H1 (cell line): ENCODE results near the gene RNF175. TPM values are rescaled to one million over a fixed set of nuclear protein-coding genes. Genes with fewer than 3 reads are reported as not detected.
A peak's percentile ranks its signal among the peaks of the same experiment; 100 is the strongest.

Source experiments
- ASH2L ChIP-seq: fragments of 200-600, 300-600 bp; sonication (generic); IDR thresholded peaks from one replicate; pipeline ENCODE4 v1.7.1; 2017; ENCODE audit warnings: low read length
- BACH1 ChIP-seq: IDR thresholded peaks from 2 replicates; pipeline ENCODE4 v1.6.1; 2012; ENCODE audit warnings: low read length, improper control_type of control experiment
- CREB1 ChIP-seq: IDR thresholded peaks from 2 replicates; pipeline ENCODE4 v1.6.1; 2012; ENCODE audit warnings: inconsistent platforms
- CTCF ChIP-seq, 3 experiments: IDR thresholded peaks; 1 replicate in 2 of 3; 2 replicates in 1 of 3; pipeline versions ENCODE4 v1.5.1 to v1.6.1; 2011; ENCODE audit warnings: low read length in 3 of 3, mild to moderate bottlenecking in 3 of 3, inconsistent platforms in 2 of 3, low read depth in 1 of 3, moderate library complexity in 1 of 3; ENCODE audit not compliant: insufficient read depth in 1 of 3; ENCODE audit errors: control extremely low read depth in 1 of 3
- EGR1 ChIP-seq: IDR thresholded peaks from 2 replicates; pipeline ENCODE4 v1.6.1; 2011; ENCODE audit warnings: low read depth, low read length, borderline replicate concordance
- JUN ChIP-seq: IDR thresholded peaks from 2 replicates; pipeline ENCODE4 v1.6.1; 2011; ENCODE audit warnings: low read depth, mild to moderate bottlenecking, improper control_type of control experiment, low read length
- JUND ChIP-seq: IDR thresholded peaks from 2 replicates; pipeline ENCODE4 v1.6.1; 2011; ENCODE audit warnings: mild to moderate bottlenecking, improper control_type of control experiment, low read length
- KDM4A ChIP-seq: IDR thresholded peaks from one replicate; pipeline ENCODE4 v1.7.1; 2012; ENCODE audit warnings: low read depth, mild to moderate bottlenecking, moderate library complexity, low read length, inconsistent platforms; ENCODE audit not compliant: severe bottlenecking
- MAX ChIP-seq: IDR thresholded peaks from 2 replicates; pipeline ENCODE4 v1.6.1; 2012; ENCODE audit warnings: inconsistent platforms
- POU5F1 ChIP-seq: IDR thresholded peaks from 2 replicates; pipeline ENCODE4 v1.6.1; 2011; ENCODE audit warnings: low read depth, mild to moderate bottlenecking, low read length, moderate library complexity
- RAD21 ChIP-seq, 2 experiments: IDR thresholded peaks in 1 of 2; conservative IDR thresholded peaks in 1 of 2; 2 replicates each; pipeline ENCODE4 v1.6.1; 2011; ENCODE audit warnings: low read depth in 2 of 2, low read length in 2 of 2, improper control_type of control experiment in 1 of 2, inconsistent platforms in 1 of 2, mild to moderate bottlenecking in 1 of 2, moderate library complexity in 1 of 2
- RFX5 ChIP-seq: IDR thresholded peaks from 2 replicates; pipeline ENCODE4 v1.6.1; 2011; ENCODE audit warnings: low read depth, low read length, improper control_type of control experiment, borderline replicate concordance
- SRF ChIP-seq: IDR thresholded peaks from 2 replicates; pipeline ENCODE4 v1.6.1; 2011; ENCODE audit warnings: mild to moderate bottlenecking, low read depth, low read length, moderate library complexity
- polyA plus RNA-seq, 7 experiments: library from polyadenylated mRNA; depleted of rRNA in 3 of 7; stranded (reverse) in 5 of 7; unstranded in 2 of 7; fragments of >200 nt in 5 of 7; fragments of 200-250 nt in 2 of 7; gene quantifications; 1 replicate in 5 of 7; 2 replicates in 1 of 7; 4 replicates in 1 of 7; pipeline versions ENCODE4 v1.2.1 to v1.2.3, GENCODE V29; 2011 to 2013; ENCODE audit warnings: missing spikeins in 2 of 7, mixed read lengths in 2 of 7
- total RNA-seq: library from RNA; stranded (reverse); fragmentation: NEBNext Ultra II Directional; extraction: Animal tissue kit (Norgen Biotek cat#: 25700); gene quantifications from 2 replicates; pipeline ENCODE4 v1.2.1, GENCODE V29; 2021
- TF ChIP-seq, protein P1 (sequence below): IDR thresholded peaks from 2 replicates; pipeline ENCODE4 v1.6.1; 2012; ENCODE audit warnings: inconsistent platforms
- TF ChIP-seq, protein P2 (sequence below): IDR thresholded peaks from 2 replicates; pipeline ENCODE4 v1.6.1; 2012; ENCODE audit warnings: low read length, inconsistent platforms

The RNF175 gene
- total and polyA plus RNA-seq, 2 of the 8 experiments (the other 6 are each of a cell fraction or from before 2014, with no cell fraction given): 7.9 to 9.8 TPM

DNA sequence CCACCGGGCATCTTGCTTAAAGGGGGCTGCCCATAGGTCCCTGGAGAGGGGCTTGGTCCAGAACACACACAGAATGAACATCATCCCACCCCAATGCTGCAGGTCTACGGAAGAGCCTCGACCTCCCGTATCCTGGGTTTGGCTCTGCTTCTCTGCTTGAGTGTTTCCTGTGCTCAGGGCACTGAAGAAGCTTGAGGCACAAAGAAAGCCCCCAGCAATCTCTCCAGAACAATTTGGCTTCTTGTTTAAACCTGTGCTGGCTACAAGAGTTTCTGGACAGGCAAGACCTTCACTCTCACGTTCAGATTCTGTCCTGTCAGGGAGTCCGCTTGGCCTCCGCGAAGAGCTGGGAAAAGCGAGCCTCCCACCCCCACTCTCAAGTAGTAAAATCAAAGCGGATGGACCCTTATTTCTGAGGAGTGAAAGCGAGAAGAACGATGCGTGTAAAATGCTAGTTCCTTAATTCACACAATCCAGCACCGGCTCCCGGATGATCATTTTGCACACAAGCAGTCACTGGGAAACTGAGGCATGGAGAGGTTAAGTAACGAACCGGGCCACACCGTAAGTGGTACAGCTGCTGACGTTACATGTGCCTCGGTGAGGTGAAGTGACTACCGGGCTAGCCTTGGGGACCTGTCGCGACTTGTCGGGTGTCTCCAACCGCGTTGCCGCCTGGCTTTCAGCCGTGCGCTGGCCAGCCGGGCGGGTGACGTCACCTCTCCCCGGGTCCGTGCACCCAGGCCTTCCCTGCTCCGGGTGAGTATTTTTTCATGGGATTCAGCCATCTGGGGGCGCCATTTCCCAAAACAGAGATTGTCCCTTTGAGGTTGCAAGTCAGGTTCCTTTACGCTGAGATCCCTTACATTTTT lies 32.2 kb upstream of the RNF175 start (continued):
- TF ChIP-seq, protein P1, sequence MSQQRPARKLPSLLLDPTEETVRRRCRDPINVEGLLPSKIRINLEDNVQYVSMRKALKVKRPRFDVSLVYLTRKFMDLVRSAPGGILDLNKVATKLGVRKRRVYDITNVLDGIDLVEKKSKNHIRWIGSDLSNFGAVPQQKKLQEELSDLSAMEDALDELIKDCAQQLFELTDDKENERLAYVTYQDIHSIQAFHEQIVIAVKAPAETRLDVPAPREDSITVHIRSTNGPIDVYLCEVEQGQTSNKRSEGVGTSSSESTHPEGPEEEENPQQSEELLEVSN: peak; percentile 46; the same call in 1 of the 2 replicates
- peak; percentile 87 for TF ChIP-seq CREB1
- TF ChIP-seq POU5F1: no peak
- peak; percentile 71; the same call in 1 of the 2 replicates for TF ChIP-seq JUN
- TF ChIP-seq RFX5: no peak
- 0 out of 2 replicates have a peak, but pooled peaks have one; percentile 55 for TF ChIP-seq EGR1
- TF ChIP-seq BACH1: peak; percentile 86
- TF ChIP-seq CTCF (IDR thresholded peaks at IDR 0.05; ENCODE audit: control extremely low read depth in 1 of 3, insufficient read depth in 1 of 3, low read depth in 1 of 3, low read length in 3 of 3): peak in 2 of 3 experiments; percentile 76 to 78; a peak in 3 of 4 replicates
- peak; percentile 98 for TF ChIP-seq JUND
- peak; percentile 59; the same call in 1 of the 2 replicates for TF ChIP-seq MAX
- TF ChIP-seq, protein P2, sequence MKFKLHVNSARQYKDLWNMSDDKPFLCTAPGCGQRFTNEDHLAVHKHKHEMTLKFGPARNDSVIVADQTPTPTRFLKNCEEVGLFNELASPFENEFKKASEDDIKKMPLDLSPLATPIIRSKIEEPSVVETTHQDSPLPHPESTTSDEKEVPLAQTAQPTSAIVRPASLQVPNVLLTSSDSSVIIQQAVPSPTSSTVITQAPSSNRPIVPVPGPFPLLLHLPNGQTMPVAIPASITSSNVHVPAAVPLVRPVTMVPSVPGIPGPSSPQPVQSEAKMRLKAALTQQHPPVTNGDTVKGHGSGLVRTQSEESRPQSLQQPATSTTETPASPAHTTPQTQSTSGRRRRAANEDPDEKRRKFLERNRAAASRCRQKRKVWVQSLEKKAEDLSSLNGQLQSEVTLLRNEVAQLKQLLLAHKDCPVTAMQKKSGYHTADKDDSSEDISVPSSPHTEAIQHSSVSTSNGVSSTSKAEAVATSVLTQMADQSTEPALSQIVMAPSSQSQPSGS: peak; percentile 98
- peak; percentile 73 to 81 for TF ChIP-seq RAD21 (IDR thresholded peaks at IDR 0.05 in 1 of 2, conservative IDR thresholded peaks at IDR 0.05 in 1 of 2; ENCODE audit: low read depth in 2 of 2, low read length in 2 of 2)
- no peak for TF ChIP-seq SRF
- no peak for TF ChIP-seq ASH2L
- TF ChIP-seq KDM4A: peak; percentile 55
